Kidney (tissue), 14 donors: Measurements from ENCODE around the gene KLLN. TPM values are rescaled to one million over a fixed set of nuclear protein-coding genes. Genes with fewer than 3 reads are reported as not detected.
"Not testable (repeated sequence)": the region's sequence is repeated elsewhere in the genome, so short reads cannot be mapped to it uniquely, and the experiment has no call there.

Experiments used
- DNase-seq, 5 donors: peaks; one replicate each; pipeline ENCODE4 v3.0.0-alpha.2; 2013 to 2020
- FAIRE-seq: peaks from 2 replicates; lab custom pipeline; 2012; peaks lifted over from hg19 to GRCh38; lab: Jason Lieb, UNC
- H3K27ac ChIP-seq, 2 donors: one replicate each; pipeline ENCODE4 v1.7.0; 2013; ENCODE audit warnings: low read depth in 2 of 2, low read length in 2 of 2, inconsistent platforms in 1 of 2
- H3K27me3 ChIP-seq: one replicate; pipeline ENCODE4 v1.7.1; 2013; ENCODE audit warnings: low read length, inconsistent platforms; ENCODE audit not compliant: control insufficient read depth, insufficient read depth
- H3K36me3 ChIP-seq, 3 donors: one replicate each; pipeline versions ENCODE4 v1.7.0 to v1.7.1; 2013; ENCODE audit warnings: low read length in 3 of 3, control low read depth in 1 of 3, inconsistent platforms in 1 of 3; ENCODE audit not compliant: insufficient read depth in 3 of 3, control insufficient read depth in 2 of 3
- H3K4me1 ChIP-seq, 3 donors: one replicate each; pipeline versions ENCODE4 v1.7.0 to v1.7.1; 2013; ENCODE audit warnings: low read length in 3 of 3, inconsistent platforms in 1 of 3, low read depth in 1 of 3; ENCODE audit not compliant: control insufficient read depth in 2 of 3, insufficient read depth in 2 of 3
- H3K4me3 ChIP-seq, 3 donors: one replicate each; pipeline versions ENCODE4 v1.7.0 to v1.8.1; 2013; ENCODE audit warnings: low read length in 3 of 3, control low read depth in 1 of 3, inconsistent platforms in 1 of 3
- H3K9ac ChIP-seq, 3 donors: one replicate each; pipeline versions ENCODE4 v1.7.0 to v1.7.1; 2013; ENCODE audit warnings: low read length in 3 of 3, control low read depth in 1 of 3, inconsistent platforms in 1 of 3
- H3K9me3 ChIP-seq, 3 donors: one replicate each; pipeline versions ENCODE4 v1.7.0 to v1.7.1; 2013; ENCODE audit warnings: low read length in 3 of 3, control low read depth in 1 of 3, inconsistent platforms in 1 of 3; ENCODE audit not compliant: control insufficient read depth in 2 of 3, insufficient read depth in 1 of 3
- intact Hi-C: fragments of 100-400 bp; cut with DNase I; formaldehyde crosslinking; loops from one replicate; pipeline ENCODE4 v1.11.1; 2022
- polyA plus RNA-seq: library from polyadenylated mRNA; stranded (reverse); fragments of 350-450 nt; fragmentation: Illumina TruSeq; extraction: RNeasy Lipid Tissue Mini Kit (QIAGEN cat#74804); gene quantifications from one replicate; pipeline ENCODE4 v1.2.3, GENCODE V29; 2014; ENCODE audit warnings: low read depth, low replicate concordance; ENCODE audit not compliant: insufficient read depth
- total RNA-seq: library from RNA; stranded (reverse); fragmentation: NEBNext Ultra II Directional; extraction: Animal tissue kit (Norgen Biotek cat#: 25700); gene quantifications from one replicate; pipeline ENCODE4 v1.2.1, GENCODE V29; 2021
- TF ChIP-seq, protein P1 (sequence below): IDR thresholded peaks from 3 replicates; pipeline ENCODE4 v1.5.1; 2012; ENCODE audit warnings: mild to moderate bottlenecking, moderate library complexity, borderline replicate concordance; ENCODE audit not compliant: insufficient read depth; ENCODE audit errors: extremely low read depth
- donor health status: control.
- donor health status: control.
- donor health status: control.
- donor health status: control.
- donor health status: control.
- donor health status: DM: yes; HTN: yes; CAD: no.
- donor health status: Normal renal cell carcinoma (clear cell type).

Gene KLLN
- total and polyA plus RNA-seq, 2 donors from 2014 or later = 0.82 to 1.7 TPM

GRCh38 chr10:87872828-87873227 lies 9.5 kb upstream of the KLLN start:
- H3K9me3 ChIP-seq = no peaks in the 10 kb centered on the region
- no peak for FAIRE-seq
- TF ChIP-seq, protein P1, sequence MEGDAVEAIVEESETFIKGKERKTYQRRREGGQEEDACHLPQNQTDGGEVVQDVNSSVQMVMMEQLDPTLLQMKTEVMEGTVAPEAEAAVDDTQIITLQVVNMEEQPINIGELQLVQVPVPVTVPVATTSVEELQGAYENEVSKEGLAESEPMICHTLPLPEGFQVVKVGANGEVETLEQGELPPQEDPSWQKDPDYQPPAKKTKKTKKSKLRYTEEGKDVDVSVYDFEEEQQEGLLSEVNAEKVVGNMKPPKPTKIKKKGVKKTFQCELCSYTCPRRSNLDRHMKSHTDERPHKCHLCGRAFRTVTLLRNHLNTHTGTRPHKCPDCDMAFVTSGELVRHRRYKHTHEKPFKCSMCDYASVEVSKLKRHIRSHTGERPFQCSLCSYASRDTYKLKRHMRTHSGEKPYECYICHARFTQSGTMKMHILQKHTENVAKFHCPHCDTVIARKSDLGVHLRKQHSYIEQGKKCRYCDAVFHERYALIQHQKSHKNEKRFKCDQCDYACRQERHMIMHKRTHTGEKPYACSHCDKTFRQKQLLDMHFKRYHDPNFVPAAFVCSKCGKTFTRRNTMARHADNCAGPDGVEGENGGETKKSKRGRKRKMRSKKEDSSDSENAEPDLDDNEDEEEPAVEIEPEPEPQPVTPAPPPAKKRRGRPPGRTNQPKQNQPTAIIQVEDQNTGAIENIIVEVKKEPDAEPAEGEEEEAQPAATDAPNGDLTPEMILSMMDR = no peak
- H3K27me3 ChIP-seq = no peaks in the 10 kb centered on the region
- DNase-seq = no peak
- no peak overlapping the region for H3K4me3 ChIP-seq
- peaks cover 0 to 3% (median 0%) of the 10 kb centered on the region in 3 donors for H3K4me1 ChIP-seq
- intact Hi-C loops = no loop called here
- H3K27ac ChIP-seq = no peak overlapping the region
- no peaks in the 10 kb centered on the region for H3K36me3 ChIP-seq
- no peak overlapping the region for H3K9ac ChIP-seq

DNA sequence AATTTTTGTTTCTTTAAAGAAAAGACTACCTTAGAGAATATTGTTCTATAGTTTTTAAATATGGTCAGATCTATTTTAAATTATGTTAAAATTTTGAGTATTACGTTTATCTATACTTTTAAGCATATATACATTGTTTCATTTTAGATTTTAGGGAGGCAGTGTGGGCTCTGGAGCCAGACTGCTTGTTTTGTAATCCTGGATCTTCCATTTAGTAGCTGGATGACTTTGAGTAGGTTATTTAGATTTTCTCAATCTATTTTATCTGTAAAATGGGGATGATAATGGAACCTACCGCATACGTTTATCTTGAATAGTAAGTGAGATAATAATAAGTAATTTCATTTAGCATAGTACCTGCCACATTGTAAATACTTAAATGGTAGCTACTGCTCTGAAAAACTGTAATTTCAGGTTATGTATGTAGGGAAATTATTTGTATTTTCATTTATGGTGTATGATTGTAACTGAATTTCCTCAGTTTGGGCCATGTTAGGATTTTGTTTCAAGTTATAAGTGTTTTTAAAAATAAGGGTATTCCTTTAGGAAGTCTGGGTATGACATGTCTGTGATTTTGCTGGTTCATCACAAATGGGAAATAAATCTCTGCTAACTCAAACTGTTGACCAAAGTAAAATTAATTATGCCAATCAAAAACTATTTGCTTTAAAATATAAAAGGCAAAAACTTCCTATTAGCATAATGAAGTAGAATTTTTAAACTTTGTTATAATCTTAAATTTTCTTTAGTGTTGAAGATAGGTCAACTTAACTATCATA lies 6.6 kb upstream of the KLLN start:
- intact Hi-C loops = no loop called here
- Histone ChIP-seq H3K9me3 (no peaks in the 10 kb centered on the region), H3K4me1 (peaks cover 0 to 3% (median 0%) of the 10 kb centered on the region in 3 donors), H3K27ac (no peak overlapping the region), H3K9ac (no peak overlapping the region), H3K27me3 (no peaks in the 10 kb centered on the region), H3K4me3 (peak overlapping the region in 1 of 3 donors; percentile 35), H3K36me3 (no peaks in the 10 kb centered on the region)
- FAIRE-seq (peak; percentile 54), DNase-seq (no peak)
- TF ChIP-seq, protein P1 = no peak

DNA sequence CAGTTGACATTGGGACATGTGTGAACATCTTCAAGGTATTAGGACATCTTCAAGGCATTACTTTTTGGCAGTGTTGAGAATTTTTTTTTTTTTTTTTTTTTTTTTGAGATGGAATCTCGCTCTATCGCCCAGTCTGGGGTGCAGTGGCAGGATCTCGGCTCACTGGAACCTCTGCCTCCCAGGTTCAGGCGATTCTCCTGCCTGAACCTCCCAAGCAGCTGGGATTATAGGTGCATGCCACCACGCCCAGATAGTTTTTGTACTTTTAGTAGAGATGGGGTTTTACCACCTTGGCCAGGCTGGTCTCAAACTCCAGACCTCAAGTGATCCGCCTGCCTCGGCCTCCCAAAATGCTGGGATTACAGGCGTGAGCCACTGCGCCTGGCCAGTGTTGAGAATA lies 5.8 kb upstream of the KLLN start:
- H3K9me3 ChIP-seq, DNase-seq, intact Hi-C loops, H3K36me3 ChIP-seq, H3K4me1 ChIP-seq, H3K27ac ChIP-seq, H3K27me3 ChIP-seq, FAIRE-seq, H3K9ac ChIP-seq: not testable (repeated sequence)
- H3K4me3 ChIP-seq = peak overlapping the region in 1 of 3 donors; percentile 60

- no peaks in the 10 kb centered on the region for H3K27me3 ChIP-seq
- H3K4me3 ChIP-seq = peak overlapping the region; percentile 60 to 99 (median 97)
- H3K9me3 ChIP-seq = no peaks in the 10 kb centered on the region
- peaks cover 0 to 3% (median 0%) of the 10 kb centered on the region in 3 donors for H3K4me1 ChIP-seq
- H3K9ac ChIP-seq = peak overlapping the region in 2 of 3 donors; percentile 4 to 53
- no peak for FAIRE-seq
- peak in 2 of 5 donors; percentile 7 to 43 for DNase-seq
- intact Hi-C loops = no loop called here
- TF ChIP-seq, protein P1 = no peak
- H3K27ac ChIP-seq = peak overlapping the region in 1 of 2 donors; percentile 2
- H3K36me3 ChIP-seq = no peaks in the 10 kb centered on the region
These were observed 4.9 kb upstream of the KLLN start for GRCh38 chr10:87868277-87868676.
